HS-27A (cell line): ENCODE measurements around the gene MFSD12.
"Not testable (repeated sequence)": the region's sequence is repeated elsewhere in the genome, so short reads cannot be mapped to it uniquely, and the experiment has no call there.

ENCODE experiments used
- DNase-seq: peaks from one replicate; pipeline ENCODE4 v3.0.0-alpha.2; 2012; ENCODE audit warnings: low read depth, missing footprints

MFSD12 gene

GRCh38 chr19:3522421-3523360 lies 34.7 kb downstream of the MFSD12 start:
- DNase-seq: no peak

- DNase-seq: no peak
Observed at GRCh38 chr19:3521104-3521445, 36.3 kb downstream of the MFSD12 start.

GRCh38 chr19:3520166-3521103 lies 37.0 kb downstream of the MFSD12 start:
- DNase-seq: no peak

- no peak for DNase-seq
Observed at GRCh38 chr19:3519126-3519525, 38.3 kb downstream of the MFSD12 start.

GRCh38 chr19:3518659-3519058 lies 38.7 kb downstream of the MFSD12 start:
- no peak for DNase-seq

GRCh38 chr19:3518255-3518654 lies 39.1 kb downstream of the MFSD12 start:
- no peak for DNase-seq

- DNase-seq: no peak
Observed at GRCh38 chr19:3517638-3518037, 39.7 kb downstream of the MFSD12 start.

- DNase-seq: no peak
Observed at GRCh38 chr19:3516675-3517207, 40.6 kb downstream of the MFSD12 start.

- no peak for DNase-seq
Observed at GRCh38 chr19:3515891-3516422, 41.4 kb downstream of the MFSD12 start.

- no peak for DNase-seq
Observed at GRCh38 chr19:3514930-3515329, 42.5 kb downstream of the MFSD12 start.

GRCh38 chr19:3513229-3514140 lies 43.9 kb downstream of the MFSD12 start:
- DNase-seq: no peak

GRCh38 chr19:3512562-3513228 lies 44.7 kb downstream of the MFSD12 start:
- no peak for DNase-seq

GRCh38 chr19:3511506-3512251 lies 45.7 kb downstream of the MFSD12 start:
- DNase-seq: no peak

- no peak for DNase-seq
Observed at GRCh38 chr19:3510727-3511126, 46.7 kb downstream of the MFSD12 start.

- no peak for DNase-seq
Observed at GRCh38 chr19:3509566-3509989, 47.8 kb downstream of the MFSD12 start.

- no peak for DNase-seq
Observed at GRCh38 chr19:3508771-3509535, 48.4 kb downstream of the MFSD12 start.

- not testable (repeated sequence) for DNase-seq
Observed at GRCh38 chr19:3508121-3508661, 49.2 kb downstream of the MFSD12 start.

GRCh38 chr19:3507371-3508120 lies 49.8 kb downstream of the MFSD12 start:
- DNase-seq: no peak
